Activated naive CD4-positive, alpha-beta T cell treated with anti-CD3 and anti-CD28 coated beads, Interleukin-2, amount 10 ng/mL, durations not matched to agents 5 hours and 36 hours (primary cell): ENCODE data around the gene CLCN4. TPM values are rescaled to one million over a fixed set of nuclear protein-coding genes. Genes with fewer than 3 reads are reported as not detected.

Experiments used
- total RNA-seq, 2 experiments: library from RNA; stranded (reverse); gene quantifications; one replicate each; pipeline ENCODE4 v1.2.3, GENCODE V29; 2021

The CLCN4 gene
- not detected for total RNA-seq

DNA sequence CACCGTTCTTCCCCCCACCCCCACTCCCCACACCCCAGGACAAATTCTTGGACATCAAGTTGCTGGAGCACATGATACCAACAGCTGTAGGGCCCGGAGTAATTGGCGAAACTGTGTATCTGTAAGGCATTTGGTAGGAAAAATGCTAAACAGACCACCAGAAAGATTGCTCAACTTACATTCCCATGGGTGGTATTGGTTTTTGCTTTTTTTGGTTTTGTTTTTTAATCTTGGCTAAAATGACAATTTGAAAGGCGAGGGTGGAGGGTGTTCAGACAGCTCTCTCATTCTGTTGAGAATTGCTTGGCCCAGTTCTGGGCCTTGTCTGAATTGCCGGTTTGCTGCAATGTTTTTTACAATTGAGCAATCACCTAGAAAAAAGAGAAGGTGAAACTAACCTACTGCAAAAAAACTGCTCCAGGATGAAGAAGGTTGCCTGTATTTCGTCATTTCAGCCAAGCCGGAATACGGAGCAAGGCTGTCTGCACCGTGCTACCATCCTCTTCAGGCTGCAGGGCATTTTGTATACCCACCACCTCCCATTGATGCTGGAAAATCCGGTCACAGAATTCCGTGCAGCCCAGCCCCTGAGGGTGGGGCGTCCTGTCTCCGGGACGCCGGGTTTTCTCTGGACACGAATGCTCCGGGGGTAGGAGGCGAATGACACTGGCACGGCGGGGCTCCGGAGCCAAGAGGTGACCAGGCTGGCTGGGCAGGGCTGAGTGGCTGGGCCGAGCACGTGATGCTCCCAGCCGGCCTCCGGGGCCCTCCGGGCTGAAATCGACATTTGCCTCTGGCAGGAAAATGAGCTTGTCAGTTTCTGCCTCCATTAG is at the start of gene CLCN4:
CLCN4 (plus strand) TSS at position 777 of the 833 bp plus-strand sequence. CDS start 28,058 bp downstream, outside the sequence.

Other genes starting within 250 kb of the CLCN4 start
- not detected for gene CLDN34, start 189.6 kb upstream of the CLCN4 start, total RNA-seq